H9 (cell line): ENCODE data around the gene CADPS2. TPM values are rescaled to one million over a fixed set of nuclear protein-coding genes. Genes with fewer than 3 reads are reported as not detected.

Experiments
- DNase-seq: peaks from one replicate; pipeline ENCODE4 v3.0.0-alpha.2; 2017
- H2AFZ ChIP-seq: one replicate; pipeline ENCODE4 v1.6.1; 2013; ENCODE audit warnings: mild to moderate bottlenecking, low read length, control low read depth, moderate library complexity
- H2AK5ac ChIP-seq: 2 replicates; pipeline ENCODE4 v1.6.1; 2013; ENCODE audit warnings: low read length, control low read depth, mixed read lengths; ENCODE audit not compliant: insufficient read length
- H2BK120ac ChIP-seq: one replicate; pipeline ENCODE4 v1.6.1; 2013; ENCODE audit warnings: low read depth, mild to moderate bottlenecking, low read length, control low read depth, inconsistent platforms; ENCODE audit not compliant: poor library complexity, severe bottlenecking
- H2BK12ac ChIP-seq: 2 replicates; pipeline ENCODE4 v1.6.1; 2013; ENCODE audit warnings: low read length, control low read depth, mixed read lengths, low read depth; ENCODE audit not compliant: insufficient read length
- H2BK15ac ChIP-seq: 2 replicates; pipeline ENCODE4 v1.6.1; 2013; ENCODE audit warnings: low read depth, low read length, control low read depth
- H2BK20ac ChIP-seq: one replicate; pipeline ENCODE4 v1.6.1; 2013; ENCODE audit warnings: low read depth, mild to moderate bottlenecking, low read length, control low read depth, inconsistent platforms; ENCODE audit not compliant: poor library complexity, severe bottlenecking
- H2BK5ac ChIP-seq: 2 replicates; pipeline ENCODE4 v1.6.1; 2013; ENCODE audit warnings: low read length, control low read depth, mixed read lengths; ENCODE audit not compliant: insufficient read length
- H3K14ac ChIP-seq: 2 replicates; pipeline ENCODE4 v1.6.1; 2013; ENCODE audit warnings: low read length, control low read depth; ENCODE audit not compliant: insufficient read depth
- H3K18ac ChIP-seq: 2 replicates; pipeline ENCODE4 v1.6.1; 2013; ENCODE audit warnings: low read depth, mild to moderate bottlenecking, mixed read lengths, low read length, control low read depth; ENCODE audit not compliant: insufficient read length
- H3K23ac ChIP-seq: 2 replicates; pipeline ENCODE4 v1.6.1; 2013; ENCODE audit warnings: low read length, control low read depth, mixed read lengths, low read depth; ENCODE audit not compliant: insufficient read length
- H3K23me2 ChIP-seq: 2 replicates; pipeline ENCODE4 v1.6.1; 2013; ENCODE audit warnings: low read depth, mild to moderate bottlenecking, mixed read lengths, low read length, control low read depth; ENCODE audit not compliant: insufficient read length, poor library complexity, severe bottlenecking
- H3K27ac ChIP-seq: 2 replicates; pipeline ENCODE4 v1.5.1; 2013; ENCODE audit warnings: low read length, control low read depth, mixed read lengths, low read depth; ENCODE audit not compliant: insufficient read length
- H3K27me3 ChIP-seq: 2 replicates; pipeline ENCODE4 v1.6.1; 2013; ENCODE audit warnings: low read length, control low read depth, inconsistent platforms; ENCODE audit not compliant: insufficient read depth
- H3K4ac ChIP-seq: 2 replicates; pipeline ENCODE4 v1.6.1; 2013; ENCODE audit warnings: low read depth, mild to moderate bottlenecking, control low read depth, inconsistent platforms, low read length, moderate library complexity
- H3K4me1 ChIP-seq: 2 replicates; pipeline ENCODE4 v1.6.1; 2013; ENCODE audit warnings: low read length, control low read depth, inconsistent platforms; ENCODE audit not compliant: insufficient read depth
- H3K4me2 ChIP-seq: 2 replicates; pipeline ENCODE4 v1.6.1; 2013; ENCODE audit warnings: low read length, control low read depth, mixed read lengths; ENCODE audit not compliant: insufficient read length, insufficient read depth
- H3K56ac ChIP-seq: 2 replicates; pipeline ENCODE4 v1.6.1; 2013; ENCODE audit warnings: low read depth, mild to moderate bottlenecking, mixed read lengths, low read length, control low read depth; ENCODE audit not compliant: insufficient read length
- H3K79me1 ChIP-seq: 2 replicates; pipeline ENCODE4 v1.6.1; 2013; ENCODE audit warnings: low read depth, mild to moderate bottlenecking, moderate library complexity, low read length, control low read depth, inconsistent platforms; ENCODE audit not compliant: insufficient read depth, poor library complexity, severe bottlenecking
- H3K79me2 ChIP-seq: 2 replicates; pipeline ENCODE4 v1.6.1; 2013; ENCODE audit warnings: low read length, control low read depth, inconsistent platforms; ENCODE audit not compliant: insufficient read depth
- H3K9ac ChIP-seq: 2 replicates; pipeline ENCODE4 v1.6.1; 2013; ENCODE audit warnings: low read length, control low read depth, mixed read lengths; ENCODE audit not compliant: insufficient read length; ENCODE audit errors: extremely low read depth
- H3K9me3 ChIP-seq: one replicate; pipeline ENCODE4 v1.6.1; 2013; ENCODE audit warnings: low read depth, low read length, inconsistent platforms; ENCODE audit not compliant: control insufficient read depth
- H3T11ph ChIP-seq: one replicate; pipeline ENCODE4 v1.6.1; 2013; ENCODE audit warnings: mild to moderate bottlenecking, low read length, control low read depth, inconsistent platforms
- H4K20me1 ChIP-seq: one replicate; pipeline ENCODE4 v1.6.1; 2013; ENCODE audit not compliant: control insufficient read depth, insufficient read length, insufficient read depth
- H4K5ac ChIP-seq: 2 replicates; pipeline ENCODE4 v1.6.1; 2013; ENCODE audit warnings: low read depth, mild to moderate bottlenecking, mixed read lengths, low read length, control low read depth; ENCODE audit not compliant: insufficient read length
- H4K8ac ChIP-seq: replicated peaks from 2 replicates; pipeline ENCODE4 v1.6.1; 2013; ENCODE audit warnings: low read length, control low read depth, mixed read lengths, low read depth; ENCODE audit not compliant: insufficient read length
- H4K91ac ChIP-seq: 2 replicates; pipeline ENCODE4 v1.6.1; 2013; ENCODE audit warnings: low read depth, mild to moderate bottlenecking, moderate library complexity, mixed read lengths, low read length, control low read depth; ENCODE audit not compliant: insufficient read length
- H3K27ac Mint-ChIP-seq, 3 experiments: 2 replicates in 2 of 3; 3 replicates in 1 of 3; pipeline ENCODE4 v1.8.0; 2020 to 2021; ENCODE audit warnings: mixed read lengths in 3 of 3, mild to moderate bottlenecking in 1 of 3, moderate library complexity in 1 of 3
- H3K27me3 Mint-ChIP-seq: 2 replicates; pipeline ENCODE4 v1.8.0; 2021; ENCODE audit warnings: low read depth, mild to moderate bottlenecking, moderate library complexity, mixed read lengths
- H3K36me3 Mint-ChIP-seq, 3 experiments: 2 replicates in 2 of 3; 3 replicates in 1 of 3; pipeline ENCODE4 v1.8.0; 2020 to 2021; ENCODE audit warnings: low read depth in 3 of 3, mixed read lengths in 3 of 3; ENCODE audit not compliant: insufficient read depth in 1 of 3
- H3K4me1 Mint-ChIP-seq, 2 experiments: 2 replicates each; pipeline ENCODE4 v1.8.0; 2020; ENCODE audit warnings: mixed read lengths in 2 of 2
- H3K4me3 Mint-ChIP-seq, 2 experiments: 2 replicates in 1 of 2; 3 replicates in 1 of 2; pipeline ENCODE4 v1.8.0; 2020 to 2021; ENCODE audit warnings: mild to moderate bottlenecking in 2 of 2, mixed read lengths in 2 of 2, moderate library complexity in 1 of 2
- H3K9me3 Mint-ChIP-seq, 2 experiments: 2 replicates in 1 of 2; 3 replicates in 1 of 2; pipeline ENCODE4 v1.8.0; 2020; ENCODE audit warnings: mild to moderate bottlenecking in 2 of 2, mixed read lengths in 2 of 2, moderate library complexity in 1 of 2
- WGBS: extraction: QIAGEN DNeasy Blood & Tissue Kit; methylation state at CpG from one replicate; pipeline ENCODE4 v1.1.7; 2013; ENCODE audit warnings: missing lambda C conversion rate, low lambda C conversion rate, mixed read lengths; ENCODE audit not compliant: insufficient read length; ENCODE audit errors: extremely low coverage; 5-methylcytosine and 5-hydroxymethylcytosine counted together
- total RNA-seq: library from RNA; stranded (reverse); gene quantifications from 2 replicates; pipeline ENCODE4 v1.2.1, GENCODE V29; 2021
- TF ChIP-seq, protein P1 (sequence below): fragments of 200-600 bp; sonication (generic); conservative IDR thresholded peaks from 3 replicates; pipeline ENCODE4 v1.8.0; 2021; ENCODE audit warnings: antibody characterized with exemption, mild to moderate bottlenecking

Gene CADPS2
- total RNA-seq, 1 experiment from 2014 or later: 7.1 TPM

DNA sequence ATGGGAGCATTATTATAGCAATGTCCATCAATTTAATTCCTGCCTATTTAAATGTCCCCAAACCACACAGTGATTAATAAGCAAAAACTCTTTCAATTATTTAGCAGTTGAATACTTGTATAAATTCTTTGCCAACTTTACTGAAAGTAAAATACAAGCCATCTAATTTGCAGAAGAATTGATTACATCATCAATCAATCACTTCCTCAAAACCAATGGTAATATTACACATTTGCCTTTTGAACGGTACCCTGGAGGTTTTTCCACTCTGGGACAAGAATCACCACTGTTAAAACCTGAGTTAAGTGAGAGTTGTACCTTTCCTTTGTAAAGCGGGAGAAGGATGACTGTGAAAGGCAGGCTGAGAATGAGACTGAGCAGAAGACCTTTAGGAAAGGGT, 280.3 kb downstream of the CADPS2 start:
- H2AFZ ChIP-seq: no peak overlapping the region
- no peak overlapping the region for H3K14ac ChIP-seq
- H2BK120ac ChIP-seq: no peak overlapping the region
- no peaks in the 10 kb centered on the region; the same call in 1 of the 2 replicates for H3K4me1 ChIP-seq
- no peak overlapping the region for H2BK5ac ChIP-seq
- H4K91ac ChIP-seq: no peak overlapping the region
- no CpG with 5 or more reads among the region's 2 CpGs for WGBS
- no peak for DNase-seq
- no peak overlapping the region for H3K4me3 Mint-ChIP-seq
- no peak overlapping the region for H2AK5ac ChIP-seq
- H3K4ac ChIP-seq: no peak overlapping the region
- no peaks in the 10 kb centered on the region for H3K79me1 ChIP-seq
- no peaks in the 10 kb centered on the region for H3K79me2 ChIP-seq
- H3K27me3 Mint-ChIP-seq: no peaks in the 10 kb centered on the region
- no peak overlapping the region for H3K4me2 ChIP-seq
- H3K9ac ChIP-seq: no peak overlapping the region
- H3K56ac ChIP-seq: no peak overlapping the region
- no peaks in the 10 kb centered on the region for H3K9me3 ChIP-seq
- no peaks in the 10 kb centered on the region for H3K9me3 Mint-ChIP-seq
- no peak overlapping the region for H2BK12ac ChIP-seq
- no peak overlapping the region for H3K23ac ChIP-seq
- no peak overlapping the region for H3T11ph ChIP-seq
- no peak overlapping the region for H2BK20ac ChIP-seq
- no peak overlapping the region for H4K8ac ChIP-seq
- H2BK15ac ChIP-seq: no peak overlapping the region
- no peak overlapping the region for H3K18ac ChIP-seq
- no peaks in the 10 kb centered on the region for H3K36me3 Mint-ChIP-seq
- TF ChIP-seq, protein P1, sequence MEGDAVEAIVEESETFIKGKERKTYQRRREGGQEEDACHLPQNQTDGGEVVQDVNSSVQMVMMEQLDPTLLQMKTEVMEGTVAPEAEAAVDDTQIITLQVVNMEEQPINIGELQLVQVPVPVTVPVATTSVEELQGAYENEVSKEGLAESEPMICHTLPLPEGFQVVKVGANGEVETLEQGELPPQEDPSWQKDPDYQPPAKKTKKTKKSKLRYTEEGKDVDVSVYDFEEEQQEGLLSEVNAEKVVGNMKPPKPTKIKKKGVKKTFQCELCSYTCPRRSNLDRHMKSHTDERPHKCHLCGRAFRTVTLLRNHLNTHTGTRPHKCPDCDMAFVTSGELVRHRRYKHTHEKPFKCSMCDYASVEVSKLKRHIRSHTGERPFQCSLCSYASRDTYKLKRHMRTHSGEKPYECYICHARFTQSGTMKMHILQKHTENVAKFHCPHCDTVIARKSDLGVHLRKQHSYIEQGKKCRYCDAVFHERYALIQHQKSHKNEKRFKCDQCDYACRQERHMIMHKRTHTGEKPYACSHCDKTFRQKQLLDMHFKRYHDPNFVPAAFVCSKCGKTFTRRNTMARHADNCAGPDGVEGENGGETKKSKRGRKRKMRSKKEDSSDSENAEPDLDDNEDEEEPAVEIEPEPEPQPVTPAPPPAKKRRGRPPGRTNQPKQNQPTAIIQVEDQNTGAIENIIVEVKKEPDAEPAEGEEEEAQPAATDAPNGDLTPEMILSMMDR: no peak
- H3K27me3 ChIP-seq: no peaks in the 10 kb centered on the region
- peaks cover 3 to 5% of the 10 kb centered on the region in 2 experiments; a peak in 2 of 4 replicates for H3K4me1 Mint-ChIP-seq
- H3K27ac ChIP-seq: no peak overlapping the region
- H3K23me2 ChIP-seq: no peaks in the 10 kb centered on the region
- H3K27ac Mint-ChIP-seq: no peak overlapping the region
- no peaks in the 10 kb centered on the region for H4K20me1 ChIP-seq
- H4K5ac ChIP-seq: no peak overlapping the region
